DMS114 treated with DMSO at 0.1 percent for 48 hours (cell line): ENCODE results near the gene XPO6.
"Not testable (repeated sequence)": the region's sequence is repeated elsewhere in the genome, so short reads cannot be mapped to it uniquely, and the experiment has no call there.

Experiments
- DNase-seq: peaks from one replicate; lab custom pipeline; 2025; ENCODE audit not compliant: unreplicated experiment; lab: John Stamatoyannopoulos, UW

Gene XPO6, protein sequence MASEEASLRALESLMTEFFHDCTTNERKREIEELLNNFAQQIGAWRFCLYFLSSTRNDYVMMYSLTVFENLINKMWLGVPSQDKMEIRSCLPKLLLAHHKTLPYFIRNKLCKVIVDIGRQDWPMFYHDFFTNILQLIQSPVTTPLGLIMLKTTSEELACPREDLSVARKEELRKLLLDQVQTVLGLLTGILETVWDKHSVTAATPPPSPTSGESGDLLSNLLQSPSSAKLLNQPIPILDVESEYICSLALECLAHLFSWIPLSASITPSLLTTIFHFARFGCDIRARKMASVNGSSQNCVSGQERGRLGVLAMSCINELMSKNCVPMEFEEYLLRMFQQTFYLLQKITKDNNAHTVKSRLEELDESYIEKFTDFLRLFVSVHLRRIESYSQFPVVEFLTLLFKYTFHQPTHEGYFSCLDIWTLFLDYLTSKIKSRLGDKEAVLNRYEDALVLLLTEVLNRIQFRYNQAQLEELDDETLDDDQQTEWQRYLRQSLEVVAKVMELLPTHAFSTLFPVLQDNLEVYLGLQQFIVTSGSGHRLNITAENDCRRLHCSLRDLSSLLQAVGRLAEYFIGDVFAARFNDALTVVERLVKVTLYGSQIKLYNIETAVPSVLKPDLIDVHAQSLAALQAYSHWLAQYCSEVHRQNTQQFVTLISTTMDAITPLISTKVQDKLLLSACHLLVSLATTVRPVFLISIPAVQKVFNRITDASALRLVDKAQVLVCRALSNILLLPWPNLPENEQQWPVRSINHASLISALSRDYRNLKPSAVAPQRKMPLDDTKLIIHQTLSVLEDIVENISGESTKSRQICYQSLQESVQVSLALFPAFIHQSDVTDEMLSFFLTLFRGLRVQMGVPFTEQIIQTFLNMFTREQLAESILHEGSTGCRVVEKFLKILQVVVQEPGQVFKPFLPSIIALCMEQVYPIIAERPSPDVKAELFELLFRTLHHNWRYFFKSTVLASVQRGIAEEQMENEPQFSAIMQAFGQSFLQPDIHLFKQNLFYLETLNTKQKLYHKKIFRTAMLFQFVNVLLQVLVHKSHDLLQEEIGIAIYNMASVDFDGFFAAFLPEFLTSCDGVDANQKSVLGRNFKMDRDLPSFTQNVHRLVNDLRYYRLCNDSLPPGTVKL

DNA sequence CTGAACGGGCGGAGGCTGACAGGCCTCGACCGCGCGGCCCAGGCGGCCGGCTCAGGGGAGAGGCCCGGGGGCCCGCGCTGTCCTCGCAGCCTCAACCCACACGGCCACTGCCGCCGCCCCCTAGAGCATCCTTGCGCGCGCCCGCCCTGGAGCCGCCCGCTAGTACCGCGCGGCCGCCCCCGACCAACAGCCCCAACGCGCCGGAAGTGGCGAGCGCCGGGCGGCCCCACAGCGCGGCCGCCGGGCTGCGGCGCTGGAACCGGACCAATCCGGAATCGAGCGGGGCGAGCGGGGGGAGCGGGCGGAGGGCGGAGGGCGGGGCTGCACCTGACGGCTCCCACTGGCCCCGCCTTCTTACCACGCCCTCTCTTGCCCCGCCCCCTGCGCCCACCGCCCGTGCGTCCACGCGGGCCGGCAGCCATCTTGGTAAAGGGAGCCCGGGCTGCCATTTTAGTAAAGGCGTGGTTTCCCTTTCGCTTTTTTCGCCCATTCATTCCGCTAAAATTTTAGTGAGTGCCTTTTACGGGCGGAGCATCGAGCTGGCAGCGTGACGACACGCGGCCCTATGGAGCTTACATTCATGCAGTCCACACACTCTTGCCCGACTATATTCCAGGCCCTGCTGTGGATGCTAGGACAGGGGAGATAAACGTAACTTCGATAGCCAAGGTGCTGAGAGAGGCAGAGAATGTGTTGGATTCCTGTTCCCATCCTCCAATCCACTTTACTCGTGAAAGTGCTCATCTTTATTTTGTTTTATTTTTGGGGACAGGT, at the start of gene XPO6:
Gene XPO6 (minus strand): TSS at position 208 of the 774 bp plus-strand sequence. CDS start 597 bp downstream, outside the sequence.
- peak; percentile 77 for DNase-seq

DNA sequence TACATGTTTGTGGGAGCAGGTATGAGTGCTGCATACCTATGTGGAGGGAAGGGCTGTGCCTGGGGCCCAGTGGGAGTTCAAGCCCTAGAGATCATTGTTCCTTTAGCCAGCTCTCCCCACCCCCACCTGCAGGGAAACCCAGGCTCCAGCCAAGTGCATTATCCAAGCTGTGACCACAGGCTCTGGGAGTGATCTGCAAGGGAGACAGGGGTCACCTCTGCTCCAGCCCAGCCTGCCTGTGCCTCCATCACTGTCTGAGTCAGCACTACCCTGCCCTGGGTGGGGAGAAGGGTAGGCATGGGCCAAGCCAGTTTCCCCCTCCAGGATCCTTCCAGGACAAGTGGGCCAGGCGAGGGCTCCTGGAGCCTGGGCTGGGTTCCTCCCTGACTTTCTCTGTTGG, 48.4 kb upstream of the XPO6 start:
- DNase-seq = no peak

DNA sequence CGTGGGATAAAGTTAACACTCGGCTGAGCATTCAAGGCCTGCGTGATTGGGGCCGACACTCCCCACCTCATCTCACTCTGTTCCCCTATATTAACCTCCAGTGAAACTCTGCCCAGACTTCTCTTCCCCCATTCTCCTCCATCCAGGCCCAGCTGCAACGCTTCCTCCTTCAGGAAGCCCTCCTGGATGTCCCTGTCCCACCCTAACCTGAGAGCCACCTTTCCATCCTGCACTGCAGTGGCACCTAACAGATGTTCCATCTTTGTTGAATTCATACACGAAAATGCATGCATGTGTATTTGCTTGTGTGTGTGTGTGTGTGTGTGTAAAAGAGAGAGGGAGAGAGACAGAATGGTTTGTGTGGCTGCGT, 48.0 kb upstream of the XPO6 start:
- DNase-seq = no peak

DNA sequence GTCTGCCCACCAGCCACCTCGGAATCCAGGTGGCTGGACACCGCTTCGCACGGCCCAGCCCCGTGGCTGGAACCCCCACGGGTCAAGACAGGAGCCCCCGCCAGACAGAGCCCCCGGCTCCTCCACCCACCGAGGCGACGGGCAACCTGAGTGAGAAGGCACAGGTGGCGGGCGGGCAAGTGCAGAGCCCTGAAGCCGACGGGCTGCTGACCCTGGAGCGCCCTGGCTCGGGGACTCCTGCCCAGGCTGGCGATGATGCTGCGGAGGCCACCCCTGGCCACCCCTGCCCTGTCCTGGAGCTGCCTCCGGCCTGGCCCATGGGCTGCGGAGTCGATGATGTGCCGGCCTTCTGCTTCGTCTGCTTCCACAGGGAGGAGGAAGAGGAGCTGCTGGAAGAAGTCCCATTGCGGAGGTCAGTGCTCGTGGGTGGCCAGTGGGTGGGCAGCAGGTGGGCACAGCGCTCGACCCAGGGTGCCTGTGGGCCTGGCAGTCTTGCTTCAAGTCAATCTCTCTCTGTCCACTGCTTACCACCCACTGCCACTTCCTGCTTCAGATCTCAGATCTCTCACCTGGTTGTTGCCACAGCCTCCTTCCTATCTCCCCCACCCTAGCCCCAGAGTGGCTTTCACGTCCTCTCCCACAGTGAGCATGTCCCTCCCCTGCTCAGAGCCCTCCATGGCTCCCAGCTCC, 47.5 kb upstream of the XPO6 start:
- DNase-seq = no peak

DNA sequence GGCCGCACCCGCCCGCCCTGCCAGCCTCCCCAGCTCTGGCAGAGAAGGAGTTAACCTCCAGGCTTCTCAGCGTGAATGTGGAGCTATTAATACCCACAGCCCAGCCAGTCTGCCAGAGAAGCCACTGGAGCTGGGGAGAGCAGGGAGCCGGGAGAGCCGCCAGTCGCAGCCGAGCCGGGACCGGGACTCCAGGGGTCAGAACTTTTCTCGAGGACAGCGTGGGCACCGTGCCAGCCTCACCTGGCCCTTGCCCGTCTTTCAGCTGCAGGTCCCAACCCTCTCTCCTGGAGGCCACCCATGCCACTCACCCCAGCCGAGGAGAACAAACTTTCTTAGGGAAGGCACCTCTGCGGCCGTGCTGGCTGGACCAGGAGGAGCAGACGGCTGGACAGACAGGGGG, 46.8 kb upstream of the XPO6 start:
- DNase-seq = no peak

DNA sequence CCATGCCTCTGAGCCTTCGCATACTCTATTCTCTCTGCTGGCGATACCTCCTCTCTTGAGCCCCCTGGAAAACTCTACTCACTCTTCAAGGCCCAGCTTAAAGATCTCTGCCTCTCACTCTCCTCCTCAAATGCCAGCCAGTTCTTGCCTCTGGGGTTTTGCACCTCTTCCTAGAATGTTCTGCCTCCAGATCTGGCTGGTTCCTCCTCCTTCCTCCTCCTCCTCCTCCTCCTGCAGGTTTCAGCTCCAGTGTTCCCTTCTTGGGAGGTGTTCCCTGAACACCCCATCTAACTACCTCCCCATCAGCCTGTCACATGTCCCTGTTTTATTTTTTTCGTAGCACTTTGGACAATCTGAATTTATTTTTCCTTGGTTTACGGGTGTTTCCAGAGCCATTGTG, 45.5 kb upstream of the XPO6 start:
- no peak for DNase-seq

DNA sequence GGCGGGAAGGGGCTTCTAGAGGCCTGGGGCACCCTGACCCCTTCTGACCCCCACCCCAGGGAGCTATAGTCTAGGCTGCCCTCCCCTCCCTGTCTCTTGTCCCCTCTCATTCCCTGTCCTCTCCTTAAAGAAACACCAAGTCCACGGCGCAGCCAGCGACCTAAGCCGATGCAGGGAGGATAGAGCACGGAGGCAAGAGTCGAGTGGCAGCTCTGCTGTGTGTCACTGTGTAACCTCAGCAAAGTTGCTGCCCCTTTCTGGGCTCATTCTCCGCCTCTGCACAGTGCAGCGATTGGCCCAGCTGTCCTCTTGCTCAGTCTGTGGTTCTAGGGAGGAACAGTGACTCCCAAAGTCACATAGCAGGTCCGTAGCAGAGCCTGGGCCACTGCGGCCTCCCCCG, 44.1 kb upstream of the XPO6 start:
- DNase-seq = no peak

DNA sequence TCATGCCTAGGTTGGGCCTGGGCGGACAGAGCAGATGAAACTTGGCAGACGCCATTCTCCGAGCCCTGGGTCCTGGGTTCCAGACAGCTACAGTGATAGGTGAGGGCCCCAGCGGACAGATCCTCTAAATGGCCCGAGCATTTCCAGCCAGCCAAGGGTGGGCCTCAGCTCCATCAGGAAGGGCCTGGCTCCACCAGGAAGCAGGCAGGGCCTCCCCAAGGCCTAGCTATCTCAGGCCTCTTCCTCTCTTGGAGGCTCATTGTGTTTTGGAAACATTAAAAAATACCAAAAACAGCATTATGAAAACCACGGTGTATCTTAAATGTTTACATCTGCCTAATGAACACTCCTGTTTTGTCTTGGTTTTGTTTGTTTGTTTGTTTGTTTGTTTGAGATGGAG, 42.4 kb upstream of the XPO6 start:
- no peak for DNase-seq

DNA sequence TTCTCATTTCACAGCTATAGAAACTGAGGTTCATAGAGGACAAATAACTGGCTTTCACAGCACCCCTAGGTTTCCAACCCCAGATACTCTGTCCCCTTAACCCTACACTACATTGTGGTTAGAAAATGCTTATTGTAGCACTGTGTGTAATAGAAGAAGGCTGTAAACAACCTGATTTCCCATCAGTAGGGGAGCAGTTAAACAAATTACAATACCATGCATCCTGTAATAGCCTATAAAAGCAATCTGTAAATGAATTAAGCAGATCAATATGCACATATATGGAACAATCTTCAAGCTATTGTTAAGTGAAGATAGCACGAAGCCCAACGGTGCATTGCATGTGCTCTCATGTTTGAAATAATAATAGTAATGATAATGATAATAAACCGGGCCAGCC, 39.2 kb upstream of the XPO6 start:
- DNase-seq = no peak

DNA sequence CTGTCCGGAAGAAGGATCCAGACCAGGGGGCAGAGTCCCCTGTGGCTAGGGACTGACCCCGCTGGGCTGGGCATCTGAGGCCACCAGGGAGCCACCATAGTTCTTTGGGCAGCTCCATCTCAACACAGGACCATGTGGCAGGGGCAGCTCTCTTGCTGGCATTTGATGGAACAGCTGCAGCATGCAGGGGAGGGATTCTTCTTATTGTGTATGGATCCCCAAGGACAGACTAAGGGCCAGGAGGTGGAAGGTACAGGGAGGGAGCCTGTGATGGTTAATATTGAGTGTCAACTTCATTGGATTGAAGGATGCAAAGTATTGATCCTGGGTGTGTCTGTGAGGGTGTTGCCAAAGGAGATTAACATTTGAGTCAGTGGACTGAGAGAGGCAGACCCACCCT, 37.7 kb upstream of the XPO6 start:
- DNase-seq = not testable (repeated sequence)

DNA sequence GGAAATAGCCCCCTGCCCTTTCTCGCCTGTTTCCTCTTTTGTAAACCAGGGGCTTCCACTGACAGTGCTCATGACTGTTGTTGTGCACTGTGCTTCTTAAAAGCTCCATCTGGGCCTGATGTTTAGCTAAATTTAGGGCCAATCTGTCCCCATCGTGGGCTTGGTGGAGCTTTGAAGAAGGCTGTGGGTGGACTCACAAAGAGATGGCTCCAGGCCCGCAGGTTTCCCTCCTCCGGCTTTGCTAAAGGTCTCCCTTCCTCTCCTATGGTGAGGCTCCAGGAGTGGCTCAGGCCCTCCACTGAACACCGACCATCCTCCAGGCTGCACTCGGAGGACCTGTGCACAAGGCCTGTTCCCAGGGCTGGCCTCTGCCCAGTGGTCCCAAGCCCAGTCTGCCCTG, 30.2 kb upstream of the XPO6 start:
- no peak for DNase-seq

DNA sequence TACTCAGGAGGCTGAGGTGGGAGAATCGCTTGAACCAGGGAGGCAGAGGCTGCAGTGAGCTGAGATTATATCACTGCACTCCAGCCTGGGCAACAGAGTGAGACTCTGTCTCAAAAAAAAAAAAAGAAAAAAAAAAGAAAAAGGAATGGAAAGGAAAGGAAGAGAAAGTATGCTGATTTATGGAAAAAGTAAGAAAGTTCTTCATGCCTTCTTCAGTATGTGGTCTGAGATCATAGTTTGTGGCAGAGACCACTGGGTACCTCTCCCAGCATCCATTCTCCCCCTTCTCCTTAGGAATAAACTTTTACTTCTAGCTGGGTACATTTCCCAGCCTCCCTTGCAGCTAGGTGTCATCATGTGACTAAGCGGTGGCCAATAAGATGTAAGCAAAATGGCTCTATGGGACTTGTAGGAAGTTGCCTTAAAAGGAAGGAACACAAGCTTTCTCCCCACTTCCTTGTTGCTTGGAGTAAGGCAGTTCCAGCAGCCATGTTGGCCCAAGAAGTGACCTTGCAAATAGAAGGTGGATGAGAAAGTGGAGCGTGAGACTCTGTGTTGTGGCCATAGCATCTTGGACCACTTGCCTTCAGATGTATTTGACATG, 26.1 kb upstream of the XPO6 start:
- no peak for DNase-seq

DNA sequence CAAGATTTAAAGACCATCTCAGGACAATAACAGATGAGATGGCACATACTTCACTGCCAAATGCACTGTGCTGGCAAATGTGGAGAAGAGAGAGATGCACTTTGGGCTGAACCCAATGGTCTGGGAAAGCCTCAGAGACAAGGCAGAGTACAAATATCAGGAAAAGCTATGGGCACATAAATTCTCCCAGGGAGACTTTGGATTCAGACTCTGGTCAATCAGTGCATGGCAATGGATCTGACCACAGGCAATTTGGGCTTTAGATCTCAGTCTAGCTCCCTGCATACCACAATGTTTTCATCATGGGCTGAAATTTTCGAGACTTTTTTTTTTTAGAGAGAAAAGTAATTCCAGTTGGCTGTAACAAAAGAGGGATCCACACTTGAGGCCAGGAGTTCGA, 20.0 kb upstream of the XPO6 start:
- DNase-seq = no peak

DNA sequence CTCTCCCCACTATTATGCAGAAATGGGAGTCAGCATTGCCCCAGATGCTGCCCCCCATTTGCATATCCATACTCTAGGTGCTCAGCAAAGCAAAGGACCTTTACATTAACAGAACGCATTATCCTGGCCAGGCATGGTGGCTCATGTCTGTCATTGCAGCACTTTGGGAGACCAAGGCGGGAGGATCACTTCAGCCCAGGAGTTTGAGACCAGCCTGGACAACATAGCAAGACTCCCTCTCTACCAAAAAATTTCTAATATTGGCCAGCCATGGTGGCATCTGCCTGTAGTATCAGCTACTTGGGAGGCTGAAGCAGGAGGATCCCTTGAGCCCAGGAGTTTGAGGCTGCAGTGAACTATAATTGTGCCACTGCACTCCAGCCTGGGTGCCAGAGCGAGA, 12.1 kb upstream of the XPO6 start:
- DNase-seq = not testable (repeated sequence)

DNA sequence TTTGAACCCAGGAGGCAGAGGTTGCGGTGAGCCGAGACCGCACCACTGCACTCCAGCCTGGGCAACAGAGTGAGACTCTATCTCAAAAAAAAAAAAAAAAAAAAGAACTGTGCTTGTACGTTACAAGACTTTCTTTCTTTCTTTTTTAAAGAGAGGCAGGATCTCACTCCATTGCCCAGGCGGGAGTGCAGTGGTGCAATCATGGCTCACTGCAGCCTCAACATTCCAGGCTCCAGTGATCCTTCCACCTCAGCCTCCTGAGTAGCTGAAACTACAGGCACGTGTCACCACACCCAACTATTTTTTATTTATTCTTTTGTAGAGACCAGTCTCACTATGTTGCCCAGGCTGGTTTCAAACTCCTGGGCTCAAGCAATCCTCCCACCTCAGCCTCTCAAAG, 8.0 kb upstream of the XPO6 start:
- not testable (repeated sequence) for DNase-seq

DNA sequence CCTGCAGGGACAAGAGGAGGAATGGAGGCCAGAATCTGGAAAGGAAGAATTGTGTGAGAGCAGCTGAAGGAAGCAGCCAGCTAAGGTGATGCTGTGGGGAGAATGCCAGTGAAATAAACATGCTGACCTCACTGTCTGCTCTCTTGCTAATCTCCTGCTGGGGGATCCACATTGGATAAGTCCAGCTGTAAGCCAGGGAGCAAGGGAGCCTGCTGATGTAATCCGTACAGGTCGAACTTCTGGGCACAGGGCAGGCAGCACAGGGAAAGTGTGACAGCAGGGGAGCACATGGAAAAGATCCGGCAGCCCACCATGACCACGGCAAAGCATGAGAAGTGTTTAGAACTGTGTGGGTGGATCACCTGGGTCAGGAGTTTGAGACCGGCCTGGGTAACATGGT, 7.5 kb upstream of the XPO6 start:
- DNase-seq = no peak

DNA sequence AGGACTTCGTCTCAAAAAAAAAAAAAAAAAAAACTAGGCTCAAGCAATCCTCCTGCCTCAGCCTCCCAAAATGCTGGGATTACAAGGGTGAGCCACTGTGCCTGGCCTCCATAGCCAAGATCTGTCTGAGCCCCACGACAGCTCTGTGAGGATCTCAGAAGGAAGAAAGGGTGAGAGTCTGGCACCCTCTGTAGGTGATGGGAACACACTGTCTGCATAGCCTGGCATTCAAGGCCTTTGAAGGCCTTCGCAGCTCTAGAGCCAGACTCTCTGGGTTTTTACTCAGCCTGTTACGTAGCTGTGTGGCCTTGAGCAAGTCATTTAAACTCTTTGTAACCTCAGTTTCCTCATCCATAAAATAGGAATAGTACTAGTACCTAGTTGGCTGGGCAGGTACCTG, 6.3 kb upstream of the XPO6 start:
- DNase-seq = no peak

DNA sequence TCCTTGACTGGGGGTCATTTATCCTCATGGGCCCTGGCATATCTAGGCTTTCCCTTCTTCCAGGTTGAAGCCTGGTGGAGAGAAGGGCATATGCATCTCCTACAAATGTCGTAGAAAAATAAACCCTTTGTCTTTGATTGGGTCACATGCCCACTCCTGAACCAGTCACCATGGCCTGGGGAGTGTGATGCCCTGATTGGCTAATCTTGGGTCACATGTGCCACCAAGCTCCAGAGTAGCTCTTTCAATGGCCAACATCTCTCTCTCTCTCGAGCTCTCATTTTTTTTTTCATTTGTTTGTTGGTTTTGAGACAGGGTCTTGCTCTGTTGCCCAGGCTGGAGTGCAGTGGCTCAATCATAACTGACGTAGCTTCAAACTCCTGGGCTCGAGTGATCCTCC, 5.6 kb upstream of the XPO6 start:
- no peak for DNase-seq

DNA sequence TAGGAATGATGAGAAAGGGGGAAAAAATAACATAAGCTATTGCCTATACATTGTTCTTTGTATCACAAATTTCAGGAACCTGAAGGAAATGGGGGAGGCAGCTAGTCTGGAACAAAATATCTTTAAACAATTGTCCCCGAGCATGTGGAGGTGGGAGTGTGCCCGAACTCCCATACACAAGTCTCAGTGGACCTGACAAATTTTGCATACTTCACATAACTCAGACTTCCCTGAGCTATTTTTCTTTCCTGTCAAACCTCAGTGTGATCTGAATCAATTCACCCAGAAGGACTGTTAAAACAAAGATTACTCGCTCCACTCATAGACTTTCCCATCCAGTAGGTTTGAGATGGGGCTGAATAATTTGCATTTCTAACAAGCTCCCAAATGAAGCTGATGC, 1.6 kb upstream of the XPO6 start:
- no peak for DNase-seq

DNA sequence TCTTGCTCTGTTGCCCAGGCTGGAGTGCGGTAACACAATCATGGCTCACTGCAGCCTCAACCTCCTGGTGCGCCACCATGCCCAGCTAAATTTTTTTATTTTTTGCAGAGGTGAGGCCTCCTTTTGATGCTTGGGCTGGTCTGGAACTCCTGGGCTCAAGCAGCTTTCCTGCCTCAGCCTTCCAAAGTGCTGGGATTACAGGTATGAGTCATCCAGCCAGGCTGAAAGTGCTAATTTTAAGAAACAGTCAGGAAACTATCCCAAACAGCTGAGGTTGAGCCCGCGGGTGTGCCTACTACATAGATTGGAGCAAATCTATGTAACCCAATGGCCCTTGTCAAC, 738 bp upstream of the XPO6 start:
- DNase-seq = no peak
